Activated CD4-positive, alpha-beta T cell treated with anti-CD3 and anti-CD28 coated beads for 36 hours (primary cell): ENCODE data around the gene TBC1D9B. TPM values are rescaled to one million over a fixed set of nuclear protein-coding genes. Genes with fewer than 3 reads are reported as not detected.
A peak's percentile ranks its signal among the peaks of the same experiment; 100 is the strongest.

Experiments
- ATAC-seq: fragments of 200-7000 bp; cut with Tn5 transposase; one replicate; pipeline ENCODE4 v1.10.0; 2021; ENCODE audit warnings: mild to moderate bottlenecking, moderate library complexity
- CTCF ChIA-PET: fragments of 350-600 bp; sonication (Branson Sonifier 250); formaldehyde crosslinking; loops from one replicate; lab custom pipeline; 2021; ENCODE audit warnings: antibody characterized with exemption; lab: Charles Lee
- POLR2A ChIA-PET: fragments of 350-600 bp; sonication (Branson Sonifier 250); formaldehyde crosslinking; loops from one replicate; lab custom pipeline; 2021; ENCODE audit warnings: antibody characterized with exemption, inconsistent platforms; lab: Charles Lee
- DNase-seq: peaks from one replicate; pipeline ENCODE4 v3.0.0-alpha.2; 2020
- H3K27ac Mint-ChIP-seq: one replicate; pipeline ENCODE4 v1.8.0; 2021; ENCODE audit warnings: mixed read lengths
- H3K27me3 Mint-ChIP-seq: one replicate; pipeline ENCODE4 v1.8.0; 2021; ENCODE audit warnings: mixed read lengths
- H3K36me3 Mint-ChIP-seq: one replicate; pipeline ENCODE4 v1.8.0; 2021; ENCODE audit warnings: low read depth, mixed read lengths
- H3K4me1 Mint-ChIP-seq: one replicate; pipeline ENCODE4 v1.8.0; 2021; ENCODE audit warnings: mixed read lengths
- H3K4me3 Mint-ChIP-seq: one replicate; pipeline ENCODE4 v1.8.0; 2021; ENCODE audit warnings: mild to moderate bottlenecking, moderate library complexity, mixed read lengths
- H3K9me3 Mint-ChIP-seq: one replicate; pipeline ENCODE4 v1.8.0; 2021; ENCODE audit warnings: low read depth, mixed read lengths
- intact Hi-C, 2 experiments: fragments of 100-400 bp; cut with DNase I in 1 of 2; cut with micrococcal nuclease in 1 of 2; formaldehyde crosslinking; loops; one replicate each; pipeline versions ENCODE4 v1.14.2 to v1.15.1; 2022 to 2024; cut with DNase I, micrococcal nuclease
- total RNA-seq, 2 experiments: library from RNA; stranded (reverse); gene quantifications; one replicate each; pipeline ENCODE4 v1.2.3, GENCODE V29; 2021

TBC1D9B gene
- total RNA-seq, 2 experiments from 2014 or later, result 103 to 121 TPM

DNA sequence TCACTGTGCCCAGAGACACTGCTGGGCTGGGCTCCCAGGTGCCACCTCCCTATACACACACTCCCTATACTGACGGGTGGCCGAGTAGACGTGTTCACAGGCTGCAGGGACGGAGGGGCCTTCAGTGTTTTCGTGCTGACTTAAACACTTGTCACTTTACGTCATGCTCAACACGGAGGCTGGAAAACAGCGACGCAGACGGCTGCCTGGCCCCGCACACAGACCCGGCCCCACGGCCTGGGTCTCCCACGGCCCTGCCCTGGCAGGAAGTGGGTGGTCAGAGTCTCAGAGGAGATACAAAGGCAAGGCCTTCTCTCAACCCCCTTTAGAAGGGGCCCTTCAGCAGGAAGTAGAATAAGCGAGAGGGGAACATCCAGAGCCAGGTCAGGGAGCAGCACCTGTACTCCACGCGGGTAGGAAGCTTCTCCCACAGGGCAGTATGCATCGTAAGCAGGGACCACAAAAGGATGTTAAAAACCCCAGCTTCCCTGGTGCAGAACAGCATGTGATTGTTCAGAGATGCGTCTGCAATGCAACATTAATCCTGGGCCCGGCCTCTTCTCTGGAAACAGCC, 11.9 kb upstream of the TBC1D9B start:
- Mint-ChIP-seq H3K36me3 (no peaks in the 10 kb centered on the region), H3K4me1 (no peaks in the 10 kb centered on the region), H3K27ac (no peak overlapping the region), H3K27me3 (peaks cover 2% of the 10 kb centered on the region), H3K4me3 (no peak overlapping the region), H3K9me3 (no peaks in the 10 kb centered on the region)
- intact Hi-C loops, result no loop called here
- ATAC-seq, result no peak
- ChIA-PET CTCF (no interaction called here), POLR2A (no interaction called here)
- no peak for DNase-seq

DNA sequence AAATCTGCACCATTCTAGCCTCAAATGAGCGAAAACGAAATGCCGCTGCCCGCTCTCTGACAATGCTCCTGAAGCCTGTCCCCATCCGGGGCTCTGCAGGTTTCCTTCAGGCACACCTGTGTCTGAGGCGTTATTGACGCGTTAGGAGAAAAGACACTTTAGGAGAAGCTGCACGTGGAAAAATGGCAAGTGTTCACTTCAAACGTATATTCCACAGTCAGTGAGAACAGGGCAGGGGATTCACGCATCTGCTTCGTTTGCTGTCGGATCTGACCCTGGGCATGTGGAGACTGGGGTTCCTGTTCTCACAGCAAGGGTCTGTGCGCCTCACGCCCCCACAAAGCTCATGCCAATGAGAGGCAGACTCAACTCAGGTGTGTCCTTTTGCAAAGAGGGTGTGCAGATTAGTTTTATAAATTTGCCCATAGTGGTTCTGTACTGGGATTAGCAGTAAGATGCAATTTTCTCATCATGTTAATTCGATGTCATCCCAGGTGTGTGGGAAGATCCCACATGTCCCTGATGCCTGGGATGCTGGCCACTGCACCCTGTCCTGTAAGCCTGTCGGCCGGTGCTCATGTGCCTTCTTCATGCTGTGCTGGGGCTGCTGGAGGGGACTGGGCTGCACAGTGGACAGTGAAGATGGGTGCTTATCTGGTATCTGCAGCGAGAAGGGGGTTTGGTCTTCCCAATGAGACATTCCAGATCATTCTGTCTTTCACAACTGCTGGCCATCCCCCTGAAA, 11.2 kb upstream of the TBC1D9B start:
- peaks cover 2% of the 10 kb centered on the region for H3K27me3 Mint-ChIP-seq
- no peak overlapping the region for H3K27ac Mint-ChIP-seq
- ChIA-PET POLR2A (no interaction called here), CTCF (no interaction called here)
- DNase-seq (no peak), ATAC-seq (no peak)
- no peaks in the 10 kb centered on the region for H3K36me3 Mint-ChIP-seq
- no peak overlapping the region for H3K4me3 Mint-ChIP-seq
- no peaks in the 10 kb centered on the region for H3K9me3 Mint-ChIP-seq
- intact Hi-C loops, result no loop called here
- no peaks in the 10 kb centered on the region for H3K4me1 Mint-ChIP-seq

DNA sequence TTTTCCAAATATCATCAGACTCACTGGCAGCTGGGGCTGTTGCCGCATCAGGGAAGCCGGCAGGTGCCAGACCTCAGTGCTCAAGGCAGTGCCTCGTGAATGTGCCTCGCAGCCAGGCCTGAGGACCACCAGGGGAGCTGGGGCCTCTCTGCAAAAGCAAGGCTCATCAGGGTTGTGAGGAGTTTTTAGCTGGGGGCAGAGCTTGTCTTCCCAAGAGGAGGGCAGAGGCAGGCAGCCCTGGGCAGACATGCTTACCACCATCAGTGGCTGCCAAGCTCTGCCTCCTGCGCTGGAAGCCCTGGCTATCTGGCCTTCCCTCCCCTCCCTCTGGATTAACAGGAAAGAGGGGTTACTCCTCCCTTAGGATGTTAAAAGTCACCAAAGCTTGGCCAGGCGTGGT, 8.8 kb upstream of the TBC1D9B start:
- no peaks in the 10 kb centered on the region for H3K9me3 Mint-ChIP-seq
- no peak for DNase-seq
- POLR2A ChIA-PET, result interaction anchor here (0.6 kb wide), 1 partner anchor 8 kb away, joined by 3 read pairs; the partner anchor contains the start of gene TBC1D9B
- H3K27ac Mint-ChIP-seq, result no peak overlapping the region
- CTCF ChIA-PET, result interaction anchor here (0.5 to 1.2 kb wide), 3 partner anchors 10 to 23 kb away, joined by 3 to 4 read pairs (median 3); no protein-coding TSS in a partner anchor
- no peaks in the 10 kb centered on the region for H3K36me3 Mint-ChIP-seq
- H3K4me3 Mint-ChIP-seq, result no peak overlapping the region
- ATAC-seq, result no peak
- H3K4me1 Mint-ChIP-seq, result no peaks in the 10 kb centered on the region
- peaks cover 2% of the 10 kb centered on the region for H3K27me3 Mint-ChIP-seq
- intact Hi-C loops, result no loop called here

DNA sequence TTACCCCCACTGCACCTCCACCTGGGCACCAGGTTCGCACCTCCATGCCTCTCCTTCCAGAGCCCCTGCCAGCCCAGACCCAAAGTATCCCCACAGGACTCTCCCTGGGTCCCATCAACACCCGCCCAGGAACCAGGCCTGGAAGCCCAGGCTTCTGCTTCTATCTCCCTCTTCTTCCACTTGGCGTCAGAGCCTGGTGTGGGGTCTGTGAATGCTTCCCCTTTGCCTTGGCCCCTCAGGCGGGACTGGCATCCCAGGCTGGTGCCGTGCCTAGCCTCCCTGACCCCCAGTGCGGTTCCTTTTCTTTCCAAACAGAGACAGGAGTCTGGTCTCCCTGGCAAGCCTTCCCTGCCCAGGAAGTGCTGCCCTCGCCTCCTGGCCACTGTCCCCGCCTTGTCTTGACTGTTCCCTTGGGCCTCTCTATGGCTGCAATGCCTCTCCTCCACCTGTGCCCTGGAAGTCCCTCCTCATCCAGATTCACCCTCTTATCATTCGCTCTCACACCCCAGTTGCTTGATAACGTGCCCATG, 7.8 kb upstream of the TBC1D9B start:
- Mint-ChIP-seq H3K4me1 (no peaks in the 10 kb centered on the region), H3K9me3 (no peaks in the 10 kb centered on the region), H3K27ac (no peak overlapping the region), H3K36me3 (no peaks in the 10 kb centered on the region), H3K4me3 (no peak overlapping the region), H3K27me3 (peaks cover 2% of the 10 kb centered on the region)
- ChIA-PET POLR2A (no interaction called here), CTCF (interaction anchor here (1.2 kb wide), 1 partner anchor 9 kb away, joined by 4 read pairs; no protein-coding TSS in a partner anchor)
- intact Hi-C loops, result no loop called here
- no peak for DNase-seq
- ATAC-seq, result no peak

DNA sequence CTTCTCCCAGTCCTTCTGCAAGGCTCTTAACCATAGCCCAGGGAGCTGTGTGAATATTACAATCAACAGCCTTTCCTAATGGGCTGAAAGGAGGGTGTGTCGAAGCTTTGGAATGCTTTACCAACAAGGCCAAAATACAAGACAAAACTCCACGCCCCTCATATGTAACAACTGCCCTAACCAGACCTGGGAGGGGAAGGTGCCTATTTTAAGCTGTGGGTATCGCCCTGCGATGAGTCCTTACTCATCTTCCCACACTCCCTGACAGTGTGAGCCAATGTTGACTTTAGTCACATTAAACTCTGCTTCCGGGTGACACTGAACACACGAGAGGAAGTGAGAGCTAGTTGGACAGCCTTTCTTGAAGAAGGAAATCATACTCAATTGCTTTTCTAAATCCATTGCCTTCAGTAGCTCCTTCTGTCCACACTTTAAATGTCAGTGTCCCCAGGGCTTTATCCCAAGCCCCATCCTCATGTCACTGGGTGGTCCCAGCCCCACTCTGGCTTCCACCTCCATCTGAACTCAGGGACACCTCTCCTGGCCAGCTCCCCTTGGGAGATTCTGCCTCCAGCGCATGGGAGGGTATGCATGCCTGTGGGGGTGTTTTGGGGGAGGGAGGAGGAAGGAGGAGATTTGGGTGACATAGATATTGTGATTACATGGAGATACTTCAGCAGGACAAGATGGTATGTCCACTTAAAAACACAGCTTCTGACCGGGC, 6.5 kb upstream of the TBC1D9B start:
- Mint-ChIP-seq H3K36me3 (no peaks in the 10 kb centered on the region), H3K4me1 (no peaks in the 10 kb centered on the region), H3K4me3 (no peak overlapping the region), H3K9me3 (no peaks in the 10 kb centered on the region), H3K27ac (no peak overlapping the region), H3K27me3 (peaks cover 2% of the 10 kb centered on the region)
- ChIA-PET POLR2A (interaction anchor here (0.7 kb wide), 1 partner anchor 159 kb away, joined by 3 read pairs; no protein-coding TSS in a partner anchor), CTCF (interaction anchor here (1.0 kb wide), 1 partner anchor 9 kb away, joined by 3 read pairs; no protein-coding TSS in a partner anchor)
- intact Hi-C loops, result no loop called here
- DNase-seq (no peak), ATAC-seq (peak; percentile 88)

DNA sequence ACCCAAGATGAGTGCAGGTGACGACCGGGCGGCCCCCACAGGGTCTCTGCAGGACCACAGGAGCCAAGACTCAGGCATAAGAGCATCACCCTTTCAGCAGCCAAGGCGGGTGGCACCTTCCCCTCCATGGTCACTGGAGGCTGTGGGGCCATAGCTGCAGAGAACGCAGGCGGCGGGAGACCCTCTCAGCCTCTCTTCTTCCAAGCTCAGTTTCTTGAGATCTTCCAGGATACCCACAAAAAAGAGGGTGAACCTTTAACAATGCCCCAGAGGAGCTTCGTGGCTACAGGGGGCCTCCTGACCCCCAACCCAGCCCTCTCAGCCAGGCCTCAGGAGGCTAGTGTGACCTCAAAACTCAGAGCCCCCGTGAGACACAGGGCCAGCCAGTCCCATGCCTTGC, 5.8 kb upstream of the TBC1D9B start:
- Mint-ChIP-seq H3K9me3 (no peaks in the 10 kb centered on the region), H3K27me3 (peaks cover 2% of the 10 kb centered on the region), H3K4me3 (no peak overlapping the region), H3K27ac (no peak overlapping the region), H3K4me1 (peaks cover 3% of the 10 kb centered on the region), H3K36me3 (no peaks in the 10 kb centered on the region)
- POLR2A ChIA-PET, result interaction anchor here (0.7 kb wide), 1 partner anchor 158 kb away, joined by 3 read pairs; no protein-coding TSS in a partner anchor
- DNase-seq (no peak), ATAC-seq (no peak)
- intact Hi-C loops, result no loop called here
- CTCF ChIA-PET, result interaction anchor here (1.0 kb wide), 1 partner anchor 8 kb away, joined by 3 read pairs; no protein-coding TSS in a partner anchor

DNA sequence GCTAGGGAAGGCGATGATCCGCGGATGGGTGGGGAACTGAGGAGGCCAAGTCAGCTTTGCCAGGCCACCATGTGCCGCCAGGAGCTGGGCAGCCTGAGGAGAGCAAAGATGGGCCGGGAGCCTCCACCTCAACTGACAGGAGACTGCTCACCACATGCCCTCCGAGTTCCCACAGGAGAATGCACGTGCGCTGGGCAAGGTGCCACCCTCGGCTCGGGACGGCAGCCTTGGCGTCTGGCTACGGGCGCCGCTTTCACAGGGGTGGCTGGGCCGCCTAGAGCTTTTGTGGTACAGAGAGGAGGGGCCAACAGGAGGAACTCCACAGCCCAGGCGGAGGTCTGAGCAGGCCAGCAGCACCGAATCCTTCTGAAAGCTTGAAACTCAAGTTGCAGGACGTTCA, 5.3 kb upstream of the TBC1D9B start:
- POLR2A ChIA-PET, result interaction anchor here (0.7 kb wide), 1 partner anchor 157 kb away, joined by 3 read pairs; no protein-coding TSS in a partner anchor
- no peak for ATAC-seq
- CTCF ChIA-PET, result no interaction called here

DNA sequence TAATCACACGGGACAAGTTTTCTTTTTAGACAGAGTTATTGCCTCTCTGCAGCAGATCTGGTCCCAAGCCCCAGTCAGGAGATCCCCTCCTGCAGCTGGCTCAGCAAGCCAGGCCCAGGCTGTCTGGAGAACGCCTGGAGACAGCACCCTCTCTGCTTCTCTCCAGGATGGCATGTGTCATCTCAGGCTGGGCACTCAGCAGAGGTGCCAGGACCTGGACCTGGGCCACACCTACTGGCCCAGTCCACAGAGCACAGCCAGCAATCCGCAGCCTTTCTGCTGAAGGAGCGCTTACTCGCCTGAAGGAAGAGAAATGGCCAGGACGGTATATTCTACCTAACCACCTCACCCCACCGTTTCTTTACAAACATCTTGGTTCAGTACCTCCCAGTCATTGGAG, 4.7 kb upstream of the TBC1D9B start:
- ATAC-seq (no peak), DNase-seq (no peak)
- Mint-ChIP-seq H3K4me1 (peaks cover 3% of the 10 kb centered on the region), H3K9me3 (no peaks in the 10 kb centered on the region), H3K27me3 (peaks cover 2% of the 10 kb centered on the region), H3K36me3 (no peaks in the 10 kb centered on the region), H3K4me3 (no peak overlapping the region), H3K27ac (no peak overlapping the region)
- CTCF ChIA-PET, result interaction anchor here (1.1 kb wide), 1 partner anchor 150 kb away, joined by 4 read pairs; no protein-coding TSS in a partner anchor
- intact Hi-C loops, result no loop called here
- POLR2A ChIA-PET, result no interaction called here

More for the DNA sequence above, 5.3 kb upstream of the TBC1D9B start:
- Mint-ChIP-seq H3K4me3 (no peak overlapping the region), H3K27ac (no peak overlapping the region), H3K27me3 (peaks cover 2% of the 10 kb centered on the region), H3K36me3 (no peaks in the 10 kb centered on the region), H3K4me1 (peaks cover 3% of the 10 kb centered on the region), H3K9me3 (no peaks in the 10 kb centered on the region)
- DNase-seq, result no peak
- intact Hi-C loops, result no loop called here

DNA sequence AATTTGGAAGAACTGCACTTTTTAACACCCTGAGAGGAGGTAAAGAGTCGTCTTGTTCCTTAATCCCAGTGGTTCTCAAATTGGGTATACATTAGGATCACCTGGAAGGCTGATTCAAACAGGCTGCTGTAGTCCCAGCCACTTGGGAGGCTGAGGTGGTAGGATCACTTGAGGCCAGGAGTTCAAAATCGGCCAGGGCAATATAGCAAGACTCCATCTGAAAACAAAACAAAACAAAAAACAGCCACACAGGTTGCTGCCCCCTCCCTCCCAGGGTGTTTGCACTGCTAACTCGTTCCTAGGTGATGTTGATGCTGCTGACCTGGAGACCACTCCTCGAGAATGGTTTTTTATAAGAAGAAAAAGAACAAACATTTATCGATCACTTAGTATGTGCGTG, 1.5 kb upstream of the TBC1D9B start:
- POLR2A ChIA-PET, result no interaction called here
- no peak overlapping the region for H3K27ac Mint-ChIP-seq
- DNase-seq (no peak), ATAC-seq (no peak)
- no peaks in the 10 kb centered on the region for H3K27me3 Mint-ChIP-seq
- H3K36me3 Mint-ChIP-seq, result peaks cover 13% of the 10 kb centered on the region
- intact Hi-C loops, result loop anchor here in 1 of 2 experiments (5.0 kb wide), 2 partner anchors 357 to 383 kb away; partner anchors contain the start of genes MAPK9 and RUFY1
- no peaks in the 10 kb centered on the region for H3K9me3 Mint-ChIP-seq
- CTCF ChIA-PET, result interaction anchor here (0.6 to 1.5 kb wide), 2 partner anchors 108 to 183 kb away, joined by 3 to 5 read pairs; no protein-coding TSS in a partner anchor
- H3K4me3 Mint-ChIP-seq, result no peak overlapping the region
- peaks cover 13% of the 10 kb centered on the region for H3K4me1 Mint-ChIP-seq

DNA sequence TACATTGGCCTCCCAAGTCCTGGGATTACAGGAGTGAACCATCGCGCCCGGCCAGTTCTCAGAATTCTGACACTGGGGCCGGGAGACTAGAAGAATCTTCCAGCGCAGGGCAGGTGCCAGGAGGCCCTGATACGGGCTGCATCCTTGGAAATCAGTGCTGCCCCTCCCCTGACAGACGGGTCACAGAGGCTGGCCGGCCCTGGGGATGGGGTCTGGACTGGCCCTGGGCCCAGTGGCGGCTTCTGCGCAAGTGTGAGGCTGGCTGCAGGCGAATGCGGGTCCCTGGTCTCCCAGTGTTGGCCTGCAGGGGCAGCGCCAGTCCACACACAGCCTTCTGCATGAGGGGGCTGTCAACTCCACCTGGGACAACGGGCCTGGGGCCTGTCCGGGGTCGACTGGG, 831 bp upstream of the TBC1D9B start:
- DNase-seq (peak; percentile 24), ATAC-seq (no peak)
- ChIA-PET POLR2A (interaction anchor here (1.0 kb wide), 1 partner anchor 8 kb away, joined by 3 read pairs; no protein-coding TSS in a partner anchor), CTCF (interaction anchor here (0.7 to 0.9 kb wide), 3 partner anchors 28 to 184 kb away, joined by 3 to 8 read pairs (median 3); no protein-coding TSS in a partner anchor)
- H3K27ac Mint-ChIP-seq, result no peak overlapping the region
- no peaks in the 10 kb centered on the region for H3K27me3 Mint-ChIP-seq
- intact Hi-C loops, result loop anchor here in 1 of 2 experiments (1.0 to 5.0 kb wide), 4 partner anchors 145 to 384 kb away; partner anchors contain the start of genes MAPK9 and RUFY1
- no peaks in the 10 kb centered on the region for H3K9me3 Mint-ChIP-seq
- peak overlapping the region; percentile 92 for H3K4me3 Mint-ChIP-seq
- H3K36me3 Mint-ChIP-seq, result peaks cover 16% of the 10 kb centered on the region
- H3K4me1 Mint-ChIP-seq, result peaks cover 13% of the 10 kb centered on the region
